Amniotic epithelial cell (primary cell): ENCODE results near the gene CFAP44.
"Not testable (repeated sequence)": the region's sequence is repeated elsewhere in the genome, so short reads cannot be mapped to it uniquely, and the experiment has no call there.

ENCODE experiments used
- DNase-seq: peaks from one replicate; pipeline ENCODE4 v3.0.0-alpha.2; 2010; ENCODE audit warnings: low read depth

The CFAP44 gene

GRCh38 chr3:113441051-113441770 lies at the start of gene CFAP44:
TSS of gene CFAP44 (minus strand) at chr3:113441493. CDS start at chr3:113433664, 7,829 bp downstream.
- peak; percentile 67 for DNase-seq

GRCh38 chr3:113485161-113485609 lies 43.9 kb upstream of the CFAP44 start:
- no peak for DNase-seq

GRCh38 chr3:113468539-113468938 lies 27.2 kb upstream of the CFAP44 start:
- no peak for DNase-seq

GRCh38 chr3:113461488-113461887 lies 20.2 kb upstream of the CFAP44 start:
- no peak for DNase-seq

- not testable (repeated sequence) for DNase-seq
These were observed 17.3 kb upstream of the CFAP44 start for GRCh38 chr3:113458554-113458953.

- DNase-seq, result no peak
These were observed 14.2 kb upstream of the CFAP44 start for GRCh38 chr3:113455446-113455845.

GRCh38 chr3:113454630-113455029 lies 13.3 kb upstream of the CFAP44 start:
- no peak for DNase-seq

GRCh38 chr3:113454057-113454456 lies 12.8 kb upstream of the CFAP44 start:
- no peak for DNase-seq

- no peak for DNase-seq
These were observed 9.6 kb upstream of the CFAP44 start for GRCh38 chr3:113450911-113451310.

GRCh38 chr3:113439606-113440005 lies 1.7 kb downstream of the CFAP44 start:
- no peak for DNase-seq

GRCh38 chr3:113438224-113438623 lies 3.1 kb downstream of the CFAP44 start:
- DNase-seq, result no peak

- no peak for DNase-seq
These were observed 3.9 kb downstream of the CFAP44 start for GRCh38 chr3:113437411-113437810.

GRCh38 chr3:113436809-113437208 lies 4.5 kb downstream of the CFAP44 start:
- peak; percentile 58 for DNase-seq

- peak; percentile 45 for DNase-seq
These were observed 9.5 kb downstream of the CFAP44 start for GRCh38 chr3:113431811-113432210.

- DNase-seq, result no peak
These were observed 12.7 kb downstream of the CFAP44 start for GRCh38 chr3:113428581-113428980.

- no peak for DNase-seq
These were observed 17.6 kb downstream of the CFAP44 start for GRCh38 chr3:113423699-113424098.

- DNase-seq, result no peak
These were observed 20.2 kb downstream of the CFAP44 start for GRCh38 chr3:113421082-113421481.

- no peak for DNase-seq
These were observed 31.6 kb downstream of the CFAP44 start for GRCh38 chr3:113409676-113410075.

GRCh38 chr3:113405180-113405579 lies 36.1 kb downstream of the CFAP44 start:
- DNase-seq, result peak; percentile 71

GRCh38 chr3:113404637-113405036 lies 36.7 kb downstream of the CFAP44 start:
- DNase-seq, result no peak
